Thyroid gland (tissue), 4 donors: ENCODE measurements around the gene PDIK1L. TPM values are rescaled to one million over a fixed set of nuclear protein-coding genes. Genes with fewer than 3 reads are reported as not detected.
"Not testable (repeated sequence)": the region's sequence is repeated elsewhere in the genome, so short reads cannot be mapped to it uniquely, and the experiment has no call there.

Experiments
- DNase-seq, 2 donors: peaks; one replicate each; pipeline ENCODE4 v3.0.0-alpha.2; 2019
- H3K27ac ChIP-seq, 3 donors: fragments of 200-600 bp; sonication (generic); 1 replicate in 2 of 3; 2 replicates in 1 of 3; pipeline ENCODE4 v1.5.1; 2016 to 2019; ENCODE audit warnings: mild to moderate bottlenecking in 1 of 3, moderate library complexity in 1 of 3
- H3K27me3 ChIP-seq: fragments of 200-600 bp; sonication (generic); one replicate; pipeline ENCODE4 v1.5.1; 2019
- H3K36me3 ChIP-seq, 2 donors: fragments of 200-600 bp; sonication (generic); one replicate each; pipeline ENCODE4 v1.5.1; 2016 to 2019
- H3K4me1 ChIP-seq, 2 donors: fragments of 200-600 bp; sonication (generic); one replicate each; pipeline ENCODE4 v1.5.1; 2017 to 2019
- H3K4me3 ChIP-seq, 3 donors: fragments of 200-600 bp; sonication (generic); replicated peaks in 1 of 3; 1 replicate in 2 of 3; 2 replicates in 1 of 3; pipeline ENCODE4 v1.5.1; 2016; ENCODE audit warnings: mild to moderate bottlenecking in 1 of 3
- H3K9me3 ChIP-seq: fragments of 200-600 bp; sonication (generic); one replicate; pipeline ENCODE4 v1.5.1; 2017
- POLR2A ChIP-seq, 2 donors: fragments of 450-650 bp; IDR thresholded peaks; one replicate each; pipeline ENCODE4 v1.6.1; 2017; ENCODE audit warnings: antibody characterized with exemption in 2 of 2, mild to moderate bottlenecking in 2 of 2, moderate library complexity in 1 of 2
- WGBS, 2 donors: methylation state at CpG; one replicate each; pipeline ENCODE4 v1.1.5; 2017; 5-methylcytosine and 5-hydroxymethylcytosine counted together
- intact Hi-C: fragments of 100-400 bp; cut with DNase I; formaldehyde crosslinking; loops from one replicate; pipeline ENCODE4 v1.15.1; 2023
- total RNA-seq, 4 donors: library from RNA; depleted of rRNA; stranded (reverse); fragments of >200 nt; gene quantifications; one replicate each; pipeline ENCODE4 v1.2.3, GENCODE V29; 2016
- TF ChIP-seq, protein P1 (sequence below), 6 experiments: fragments of 200-600 bp in 3 of 6; fragments of 450-650 bp in 3 of 6; sonication (generic) in 3 of 6; IDR thresholded peaks; one replicate each; pipeline ENCODE4 v1.5.1; 2016 to 2019; ENCODE audit warnings: antibody characterized with exemption in 6 of 6, mild to moderate bottlenecking in 2 of 6, inconsistent platforms in 1 of 6, moderate library complexity in 1 of 6

Gene PDIK1L
- total RNA-seq, 4 donors from 2014 or later = 24.2 to 39.0 (median 25.5) TPM

DNA sequence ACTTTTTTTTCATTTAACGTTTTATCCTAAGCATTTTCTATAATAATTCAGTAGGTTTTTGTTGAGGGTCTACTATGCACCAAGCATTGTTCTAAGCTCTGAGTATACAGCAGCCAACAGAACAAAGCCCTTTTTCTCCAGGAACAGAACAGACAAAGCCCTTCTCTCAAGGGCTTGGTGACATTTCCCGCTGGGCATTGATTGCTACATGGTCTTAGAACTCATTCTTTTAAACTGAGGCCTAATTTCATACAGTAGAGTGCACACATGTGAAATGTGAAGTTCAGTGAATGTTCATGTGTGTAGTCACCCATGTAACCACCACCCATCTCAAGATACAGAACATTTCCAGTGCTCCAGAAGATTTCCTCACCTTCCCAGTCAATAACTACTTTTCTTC lies 15.2 kb upstream of the PDIK1L start:
- Histone ChIP-seq H3K4me1 (peaks cover 0 to 14% of the 10 kb centered on the region in 2 donors), H3K36me3 (no peaks in the 10 kb centered on the region), H3K4me3 (no peak overlapping the region), H3K27me3 (no peaks in the 10 kb centered on the region), H3K27ac (no peak overlapping the region), H3K9me3 (no peaks in the 10 kb centered on the region)
- TF ChIP-seq, protein P1, sequence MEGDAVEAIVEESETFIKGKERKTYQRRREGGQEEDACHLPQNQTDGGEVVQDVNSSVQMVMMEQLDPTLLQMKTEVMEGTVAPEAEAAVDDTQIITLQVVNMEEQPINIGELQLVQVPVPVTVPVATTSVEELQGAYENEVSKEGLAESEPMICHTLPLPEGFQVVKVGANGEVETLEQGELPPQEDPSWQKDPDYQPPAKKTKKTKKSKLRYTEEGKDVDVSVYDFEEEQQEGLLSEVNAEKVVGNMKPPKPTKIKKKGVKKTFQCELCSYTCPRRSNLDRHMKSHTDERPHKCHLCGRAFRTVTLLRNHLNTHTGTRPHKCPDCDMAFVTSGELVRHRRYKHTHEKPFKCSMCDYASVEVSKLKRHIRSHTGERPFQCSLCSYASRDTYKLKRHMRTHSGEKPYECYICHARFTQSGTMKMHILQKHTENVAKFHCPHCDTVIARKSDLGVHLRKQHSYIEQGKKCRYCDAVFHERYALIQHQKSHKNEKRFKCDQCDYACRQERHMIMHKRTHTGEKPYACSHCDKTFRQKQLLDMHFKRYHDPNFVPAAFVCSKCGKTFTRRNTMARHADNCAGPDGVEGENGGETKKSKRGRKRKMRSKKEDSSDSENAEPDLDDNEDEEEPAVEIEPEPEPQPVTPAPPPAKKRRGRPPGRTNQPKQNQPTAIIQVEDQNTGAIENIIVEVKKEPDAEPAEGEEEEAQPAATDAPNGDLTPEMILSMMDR (IDR thresholded peaks at IDR 0.05) = no peak
- no peak for TF ChIP-seq POLR2A (IDR thresholded peaks at IDR 0.05)
- intact Hi-C loops = no loop called here
- 93 to 94% methylated on average over 2 of the region's 2 CpGs for WGBS, 2 donors
- DNase-seq = no peak

GRCh38 chr1:26097696-26098095 lies 13.9 kb upstream of the PDIK1L start:
- intact Hi-C loops = no loop called here

GRCh38 chr1:26098602-26099001 lies 13.0 kb upstream of the PDIK1L start:
- Histone ChIP-seq H3K9me3 (no peaks in the 10 kb centered on the region), H3K36me3 (no peaks in the 10 kb centered on the region), H3K27me3 (no peaks in the 10 kb centered on the region), H3K4me3 (no peak overlapping the region), H3K4me1 (peaks cover 0 to 14% of the 10 kb centered on the region in 2 donors), H3K27ac (no peak overlapping the region)
- intact Hi-C loops = no loop called here
- no peak for TF ChIP-seq POLR2A (IDR thresholded peaks at IDR 0.05)
- TF ChIP-seq, protein P1 (IDR thresholded peaks at IDR 0.05) = no peak
- 97 to 98% methylated on average over 4 of the region's 4 CpGs for WGBS, 2 donors
- DNase-seq = no peak

More at GRCh38 chr1:26097696-26098095, 13.9 kb upstream of the PDIK1L start:
- H3K36me3 ChIP-seq = no peaks in the 10 kb centered on the region
- no peaks in the 10 kb centered on the region for H3K9me3 ChIP-seq
- no peaks in the 10 kb centered on the region for H3K27me3 ChIP-seq
- no peak overlapping the region for H3K27ac ChIP-seq
- no peak for DNase-seq
- no peak for TF ChIP-seq POLR2A (IDR thresholded peaks at IDR 0.05)
- TF ChIP-seq, protein P1 (IDR thresholded peaks at IDR 0.05) = no peak
- H3K4me3 ChIP-seq = no peak overlapping the region
- H3K4me1 ChIP-seq = peaks cover 0 to 14% of the 10 kb centered on the region in 2 donors

DNA sequence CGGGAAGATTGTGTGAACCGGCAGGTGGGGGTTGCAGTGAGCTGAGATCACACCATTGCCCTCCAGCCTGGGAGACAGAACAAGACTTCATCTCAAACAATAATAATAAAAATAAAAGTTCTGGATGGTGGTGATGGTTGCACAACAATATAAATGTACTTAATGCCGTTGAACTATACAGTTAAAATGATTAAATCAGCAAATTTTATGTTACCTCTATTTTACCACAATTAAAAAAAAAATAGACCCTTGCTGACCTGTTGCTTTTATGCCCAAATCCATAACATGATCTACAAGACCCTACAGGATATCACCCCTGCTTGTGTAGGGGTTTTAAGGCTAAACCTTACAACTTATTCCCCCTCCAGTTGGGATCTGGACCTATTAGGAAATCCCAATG lies 11.8 kb upstream of the PDIK1L start:
- Histone ChIP-seq H3K36me3 (no peaks in the 10 kb centered on the region), H3K4me1 (peaks cover 0 to 3% of the 10 kb centered on the region in 2 donors), H3K9me3 (no peaks in the 10 kb centered on the region), H3K27ac (no peak overlapping the region), H3K4me3 (no peak overlapping the region), H3K27me3 (no peaks in the 10 kb centered on the region)
- TF ChIP-seq, protein P1 (IDR thresholded peaks at IDR 0.05) = no peak
- TF ChIP-seq POLR2A (IDR thresholded peaks at IDR 0.05) = no peak
- no peak for DNase-seq
- WGBS, 2 donors = 91 to 94% methylated on average over 3 of the region's 3 CpGs
- intact Hi-C loops = loop anchor here (10.0 kb wide), 1 partner anchor 65 kb away; no protein-coding TSS in a partner anchor

GRCh38 chr1:26100204-26100603 lies 11.4 kb upstream of the PDIK1L start:
- 82 to 84% methylated on average over 10 of the region's 10 CpGs for WGBS, 2 donors
- not testable (repeated sequence) for H3K4me1 ChIP-seq, H3K4me3 ChIP-seq, H3K27ac ChIP-seq, H3K36me3 ChIP-seq, H3K9me3 ChIP-seq, DNase-seq, H3K27me3 ChIP-seq
- intact Hi-C loops = loop anchor here (10.0 kb wide), 1 partner anchor 65 kb away; no protein-coding TSS in a partner anchor

GRCh38 chr1:26102119-26102518 lies 9.5 kb upstream of the PDIK1L start:
- H3K4me1 ChIP-seq = no peaks in the 10 kb centered on the region
- intact Hi-C loops = loop anchor here (10.0 kb wide), 1 partner anchor 67 kb away; no protein-coding TSS in a partner anchor

More at GRCh38 chr1:26102119-26102518, 9.5 kb upstream of the PDIK1L start:
- H3K4me3 ChIP-seq = no peak overlapping the region
- no peak for DNase-seq
- H3K27ac ChIP-seq = no peak overlapping the region
- no peaks in the 10 kb centered on the region for H3K9me3 ChIP-seq
- no peaks in the 10 kb centered on the region for H3K36me3 ChIP-seq
- WGBS, 2 donors = 89 to 92% methylated on average over 3 of the region's 3 CpGs
- TF ChIP-seq POLR2A (IDR thresholded peaks at IDR 0.05) = no peak
- TF ChIP-seq, protein P1 (IDR thresholded peaks at IDR 0.05) = no peak
- H3K27me3 ChIP-seq = no peaks in the 10 kb centered on the region
